SU-DHL-6 (cell line): ENCODE results near the gene IFI30.

Source experiments
- CTCF ChIP-seq: fragments of 200-600 bp; sonication (generic); IDR thresholded peaks from one replicate; pipeline ENCODE4 v1.5.1; 2017; ENCODE audit warnings: antibody characterized with exemption, mild to moderate bottlenecking, low read length, moderate library complexity; ENCODE audit not compliant: insufficient read depth, poor library complexity, severe bottlenecking
- EZH2phosphoT487 ChIP-seq: fragments of 200-600 bp; sonication (generic), shearing (Covaris generic); conservative IDR thresholded peaks from 2 replicates; pipeline ENCODE4 v1.6.1; 2018; ENCODE audit warnings: mild to moderate bottlenecking, antibody characterized with exemption, low read length, moderate library complexity, mixed read lengths

GRCh38 chr19:18198374-18198773, 24.8 kb downstream of the IFI30 start:
- TF ChIP-seq CTCF (no peak), EZH2phosphoT487 (no peak)
